Measurements from ENCODE around the gene INPP4B. TPM values are rescaled to one million over a fixed set of nuclear protein-coding genes. Genes with fewer than 3 reads are reported as not detected.

The INPP4B gene
- polyA plus RNA-seq, 3 donors: 8.5 to 9.4 (median 9.0) TPM

DNA sequence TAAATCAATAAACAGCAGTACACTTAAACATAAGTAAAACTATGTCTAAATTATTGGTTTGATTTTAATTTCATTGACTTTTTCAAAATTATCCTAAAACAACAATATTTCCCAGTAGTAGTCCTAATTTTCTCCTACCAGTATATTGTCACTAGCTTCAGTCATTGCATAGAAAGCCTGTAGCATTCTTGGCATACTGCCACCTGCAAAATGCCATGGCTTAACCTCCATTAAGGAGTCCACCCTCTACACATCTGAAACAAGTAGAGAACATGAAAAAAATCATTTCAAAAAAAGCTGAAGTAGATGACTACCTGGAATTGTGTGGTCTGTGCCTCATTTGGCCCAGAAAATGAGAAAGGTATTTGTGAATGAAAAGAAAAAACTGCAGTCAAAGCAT is 348.5 kb downstream of the INPP4B start:
- no peak for DNase-seq (ENCODE audit: low read depth in 3 of 3, low spot score in 2 of 3)

DNA sequence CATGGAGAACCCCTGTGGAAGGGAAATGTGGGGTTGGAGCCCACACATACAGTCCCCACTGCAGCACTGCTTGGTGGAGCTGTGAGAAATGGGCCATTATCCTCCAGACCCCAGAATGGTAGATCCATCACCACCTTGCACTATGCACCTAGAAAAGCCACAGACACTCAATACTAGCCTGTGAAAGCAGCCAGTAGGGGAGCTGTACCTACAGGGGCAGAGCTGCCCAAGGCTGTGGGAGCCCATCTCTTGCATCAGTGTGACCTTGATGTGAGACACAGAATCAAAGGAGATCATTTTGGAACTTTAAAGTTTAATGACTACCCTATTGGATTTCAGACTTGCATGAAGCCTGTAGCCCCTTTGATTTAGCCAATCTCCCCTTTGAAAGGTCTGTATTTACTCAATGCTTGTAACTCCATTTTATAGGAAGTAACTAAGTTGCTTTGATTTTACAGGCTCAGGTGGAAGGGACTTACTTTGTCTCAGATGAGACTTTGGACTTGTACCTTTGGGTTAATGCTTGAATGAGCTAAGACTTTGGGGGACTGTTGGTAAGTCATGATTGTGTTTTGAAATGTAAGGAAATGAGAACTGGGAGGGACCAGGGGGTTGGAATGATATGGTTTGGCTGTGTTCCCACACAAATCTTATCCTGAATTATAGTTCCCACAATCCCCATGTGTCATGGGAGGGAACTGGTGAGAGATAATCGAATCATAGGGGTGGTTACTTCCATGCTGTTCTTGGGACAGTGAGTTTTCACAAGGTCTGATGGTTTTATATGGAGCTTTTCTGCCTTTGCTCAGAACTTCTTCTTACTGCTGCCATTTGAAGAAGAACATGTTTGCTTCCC is 352.6 kb downstream of the INPP4B start:
- no peak for DNase-seq (ENCODE audit: low read depth in 3 of 3, low spot score in 2 of 3)

DNA sequence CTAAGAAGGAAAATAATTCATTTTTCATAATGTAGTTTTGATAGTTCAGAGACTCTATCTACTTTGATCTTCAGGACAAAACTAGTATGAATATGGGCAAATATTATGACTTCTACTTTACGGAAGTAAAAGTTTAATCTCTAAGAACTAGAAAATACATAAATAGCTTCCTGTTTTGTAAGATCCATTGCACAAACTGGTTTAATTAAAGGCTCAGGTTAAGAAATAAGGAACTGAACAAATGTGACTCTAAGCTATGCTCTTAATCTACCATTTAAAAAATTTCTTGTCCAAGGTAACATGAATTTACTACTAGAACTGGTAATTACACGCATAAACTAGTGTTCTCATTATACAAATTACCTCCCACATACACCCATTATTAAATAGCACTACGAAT is 360.6 kb downstream of the INPP4B start:
- DNase-seq (ENCODE audit: low read depth in 3 of 3, low spot score in 2 of 3): no peak

DNA sequence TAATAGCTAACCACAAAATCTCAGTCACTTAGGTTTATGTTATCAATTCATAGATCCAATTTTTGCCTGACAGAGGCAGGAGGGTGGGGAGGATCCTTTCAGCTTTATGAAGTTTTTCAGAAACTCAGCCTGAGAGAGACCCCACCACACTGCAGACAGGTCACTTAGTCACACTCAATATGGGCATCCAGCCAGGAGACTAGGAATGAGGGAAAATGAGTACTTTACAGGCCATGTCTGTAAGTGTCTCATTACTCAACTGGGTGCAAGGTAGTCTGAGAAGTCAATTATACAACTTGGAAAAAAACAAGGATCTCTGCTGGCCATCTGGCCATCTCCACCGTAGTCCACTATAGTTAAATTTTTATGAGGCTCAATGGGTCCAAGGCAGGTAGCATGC is 365.9 kb downstream of the INPP4B start:
- DNase-seq (ENCODE audit: low read depth in 3 of 3, low spot score in 2 of 3): no peak

DNA sequence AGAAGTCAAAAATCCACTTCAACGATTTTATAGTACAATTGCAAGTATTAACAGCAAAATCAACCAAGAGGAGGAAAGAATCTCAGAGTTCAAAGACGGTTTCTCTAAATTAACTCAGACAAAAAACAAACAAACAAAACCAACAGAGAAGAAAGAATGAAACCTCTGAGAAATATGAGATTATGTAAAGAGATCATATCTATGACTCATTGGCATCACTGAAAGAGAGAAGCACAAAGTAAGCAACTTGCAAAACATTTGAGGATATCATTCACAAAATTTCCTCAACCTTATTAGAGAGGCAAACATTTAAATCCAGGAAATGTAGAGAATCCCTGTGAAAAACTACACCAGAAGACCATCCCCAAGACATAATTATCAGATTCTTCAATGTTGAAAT is 370.4 kb downstream of the INPP4B start:
- DNase-seq (ENCODE audit: low read depth in 3 of 3, low spot score in 2 of 3): no peak

DNA sequence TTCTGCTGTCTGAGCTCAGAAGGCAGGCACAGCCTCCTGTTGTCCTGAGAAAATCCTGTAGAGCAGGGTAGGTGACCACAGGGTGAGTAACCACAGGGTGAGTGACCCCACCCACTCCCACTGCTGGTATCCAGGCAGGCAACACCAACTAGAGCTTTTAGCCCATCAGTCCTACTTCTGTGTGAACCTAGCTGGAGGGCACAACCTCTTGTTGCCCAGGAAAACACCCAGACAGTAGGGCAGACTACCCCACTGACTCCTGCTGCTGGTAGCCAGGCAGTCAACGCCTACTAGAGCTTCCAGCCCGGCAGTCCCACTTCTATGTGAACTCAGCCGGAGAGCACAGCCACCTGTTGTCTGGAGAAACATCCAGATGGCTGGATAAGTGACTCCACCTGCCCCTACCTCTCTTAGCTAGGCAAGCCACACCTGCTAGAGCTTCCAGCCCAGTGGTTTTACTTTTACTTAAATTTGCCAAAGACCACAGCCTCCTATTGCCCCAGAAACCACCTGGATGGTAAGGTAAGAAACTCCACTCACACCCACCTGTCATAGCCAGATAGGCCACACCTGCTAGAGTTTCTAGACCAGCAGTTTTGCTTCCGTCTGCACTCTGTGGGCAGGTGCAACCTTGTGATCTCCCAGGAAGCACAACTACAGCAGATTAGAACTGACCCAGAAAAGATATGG is 371.6 kb downstream of the INPP4B start:
- DNase-seq (ENCODE audit: low read depth in 3 of 3, low spot score in 2 of 3): no peak

DNA sequence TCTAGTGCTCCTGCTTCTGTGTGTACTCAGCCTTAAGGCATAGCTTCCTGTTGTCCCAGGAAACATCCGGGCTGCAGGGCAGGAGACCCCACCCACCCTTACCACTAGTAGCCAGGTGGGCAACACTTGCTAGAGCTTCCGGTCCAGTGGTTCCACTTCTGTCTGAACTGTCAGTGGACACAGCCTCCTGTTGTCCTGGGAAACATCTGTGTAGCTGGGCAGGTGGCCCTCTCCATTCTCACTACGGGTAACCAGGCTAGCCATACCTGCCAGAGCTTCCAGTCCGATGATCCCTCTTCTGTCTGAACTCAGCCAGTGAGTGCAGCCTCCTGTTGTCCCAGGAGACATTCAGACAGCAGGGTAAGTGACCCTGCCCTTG is 372.2 kb downstream of the INPP4B start:
- no peak for DNase-seq (ENCODE audit: low read depth in 3 of 3, low spot score in 2 of 3)

DNA sequence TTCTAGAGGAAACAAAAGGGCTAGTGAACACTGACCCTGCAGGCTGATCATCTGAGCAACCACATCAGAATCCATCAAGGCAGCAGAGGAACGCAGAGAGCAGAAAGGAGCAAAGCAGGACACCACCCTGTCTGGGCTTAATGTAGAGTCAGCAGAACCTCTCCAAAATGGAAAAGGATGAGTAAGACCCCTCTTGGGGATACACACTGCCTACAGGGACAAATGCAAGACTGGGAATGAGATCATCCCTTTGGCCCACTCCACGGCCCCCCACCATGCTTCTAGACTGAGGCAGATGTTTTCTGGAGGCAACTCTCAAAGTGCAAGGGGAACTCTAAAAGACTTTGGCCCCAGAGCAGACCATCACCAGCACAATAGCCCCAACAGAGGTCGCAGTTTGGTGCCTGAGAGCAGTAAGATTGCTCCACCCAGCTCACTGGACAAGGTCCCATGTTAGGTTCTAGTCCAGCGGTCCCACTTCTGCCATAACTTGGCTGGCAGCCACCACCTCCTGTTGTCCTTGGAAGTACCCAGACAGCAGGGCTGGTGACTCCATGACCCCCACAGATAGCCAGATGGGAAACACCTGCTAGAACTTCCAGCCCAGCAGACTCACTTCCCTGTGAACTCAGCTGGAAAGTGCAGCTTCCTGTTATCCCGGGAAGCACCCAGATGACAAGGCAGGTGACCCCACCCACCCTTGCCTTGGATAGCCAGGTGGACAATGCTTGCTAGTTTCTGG is 372.7 kb downstream of the INPP4B start:
- DNase-seq (ENCODE audit: low read depth in 3 of 3, low spot score in 2 of 3): no peak

DNA sequence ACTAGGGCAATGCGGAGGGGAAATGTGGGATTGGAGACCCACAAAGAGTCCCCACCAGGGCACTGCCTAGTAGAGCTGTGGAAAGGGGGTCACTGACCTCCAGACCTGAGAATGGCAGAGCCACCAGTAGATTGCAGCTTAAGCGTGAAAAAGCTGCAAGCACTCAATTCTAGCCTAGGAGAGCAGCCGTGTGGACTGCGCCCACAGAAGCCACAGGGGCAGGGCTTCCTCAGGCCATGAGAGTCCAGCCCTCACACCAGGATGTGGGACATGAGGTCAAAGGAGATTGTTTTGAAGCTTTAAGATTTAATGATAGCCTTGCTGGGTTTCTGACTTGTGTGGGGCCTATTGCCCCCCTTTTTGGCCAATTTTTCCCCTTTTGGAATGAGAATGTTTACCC is 379.0 kb downstream of the INPP4B start:
- no peak for DNase-seq (ENCODE audit: low read depth in 3 of 3, low spot score in 2 of 3)

DNA sequence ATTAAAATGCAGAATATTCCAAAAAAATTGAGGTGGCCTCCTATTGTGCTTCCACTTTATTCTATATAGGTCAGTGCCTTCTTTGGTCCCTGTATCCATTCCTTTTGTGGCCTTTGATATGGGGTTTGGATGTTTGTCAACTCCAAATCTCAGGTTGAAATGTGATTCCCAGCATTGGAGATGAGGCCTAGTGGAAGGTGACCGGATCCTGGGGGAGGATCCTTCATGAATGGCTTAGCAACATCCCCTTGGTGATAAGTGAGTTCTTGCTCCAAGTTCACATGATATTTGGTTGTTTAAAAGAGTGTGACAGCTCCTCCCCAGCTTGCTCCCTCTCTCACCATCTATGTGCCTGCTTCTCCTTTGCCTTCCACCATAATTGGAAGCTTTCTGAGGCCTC is 380.6 kb downstream of the INPP4B start:
- DNase-seq (ENCODE audit: low read depth in 3 of 3, low spot score in 2 of 3): no peak

DNA sequence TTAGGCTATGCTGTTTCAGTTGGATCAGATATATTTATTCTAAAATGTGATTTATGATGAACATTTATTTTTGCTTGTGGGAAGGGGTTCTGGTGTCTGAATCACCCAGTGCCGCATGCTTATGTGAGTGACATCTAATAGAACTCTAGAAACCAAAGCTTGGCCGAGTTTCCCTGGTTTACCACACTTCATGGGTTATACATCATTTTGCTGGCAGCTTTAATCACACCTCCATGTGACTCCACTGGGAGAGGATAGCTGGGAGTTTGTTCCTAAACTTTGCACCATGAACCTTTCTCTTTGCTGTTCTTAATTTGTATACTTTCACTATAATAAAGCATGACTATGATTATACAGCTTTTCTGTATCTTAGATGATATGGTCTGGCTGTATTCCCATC is 382.9 kb downstream of the INPP4B start:
- DNase-seq (ENCODE audit: low read depth in 3 of 3, low spot score in 2 of 3): no peak

DNA sequence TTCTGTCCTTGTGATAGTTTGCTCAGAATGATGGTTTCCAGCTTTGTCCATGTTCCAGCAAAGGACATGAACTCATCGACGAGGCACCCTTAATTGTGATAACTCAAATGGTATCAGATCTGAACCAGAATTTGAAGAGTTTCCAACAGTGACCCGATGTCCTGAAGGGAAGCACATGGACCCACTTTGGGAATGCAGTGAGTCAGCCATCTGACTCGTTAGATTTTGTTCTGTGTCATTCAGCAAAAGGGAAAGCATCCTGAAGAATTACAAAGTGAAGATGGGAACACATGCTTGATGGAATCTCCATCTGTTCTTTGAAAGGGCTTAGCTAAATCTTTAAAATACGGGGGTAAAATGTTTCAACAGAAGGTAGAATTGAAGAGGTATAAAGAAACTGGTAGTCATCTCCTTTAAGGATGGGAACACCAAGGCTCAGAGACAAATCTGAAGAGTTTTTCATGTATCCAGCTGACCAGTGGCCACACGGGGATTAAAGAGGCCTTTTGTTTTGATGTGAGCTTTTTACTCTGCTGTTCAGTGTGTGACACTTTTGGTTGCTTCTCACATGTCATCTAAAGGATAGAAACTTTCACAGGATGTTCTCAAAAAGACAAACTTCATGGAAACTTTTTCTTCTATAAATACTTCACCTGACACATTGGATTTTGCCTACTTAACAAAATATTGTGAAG is 393.8 kb downstream of the INPP4B start:
- no peak for DNase-seq (ENCODE audit: low read depth in 3 of 3, low spot score in 2 of 3)

DNA sequence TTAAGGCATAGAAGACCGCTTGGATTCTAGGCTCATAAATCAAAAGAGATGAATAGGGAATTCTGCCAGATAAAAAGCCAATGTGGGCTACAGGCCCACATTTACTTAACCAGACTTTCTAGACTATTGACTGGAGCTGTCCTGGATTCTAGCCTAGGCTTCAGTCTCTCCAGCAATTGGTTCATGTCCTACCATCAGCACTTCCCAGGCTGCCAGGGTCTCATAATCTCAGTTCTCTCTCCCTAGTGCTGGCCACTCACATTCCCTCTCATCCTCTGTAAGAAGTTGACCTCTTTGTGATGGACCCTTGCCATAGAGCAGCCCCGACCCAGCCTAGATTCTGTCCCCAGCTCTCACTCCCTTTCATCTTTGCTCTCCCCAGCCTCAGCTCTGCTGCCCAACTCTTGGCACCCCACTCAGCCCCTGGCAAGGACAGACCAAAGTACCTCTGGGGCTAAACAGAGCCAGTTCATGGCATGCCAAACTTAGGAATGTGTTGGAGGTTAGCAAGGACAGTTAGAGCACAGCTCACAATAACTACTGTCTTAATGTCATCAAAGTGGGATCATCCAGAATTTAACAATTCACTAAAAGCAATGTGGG is 396.2 kb downstream of the INPP4B start:
- no peak for DNase-seq (ENCODE audit: low read depth in 3 of 3, low spot score in 2 of 3)

DNA sequence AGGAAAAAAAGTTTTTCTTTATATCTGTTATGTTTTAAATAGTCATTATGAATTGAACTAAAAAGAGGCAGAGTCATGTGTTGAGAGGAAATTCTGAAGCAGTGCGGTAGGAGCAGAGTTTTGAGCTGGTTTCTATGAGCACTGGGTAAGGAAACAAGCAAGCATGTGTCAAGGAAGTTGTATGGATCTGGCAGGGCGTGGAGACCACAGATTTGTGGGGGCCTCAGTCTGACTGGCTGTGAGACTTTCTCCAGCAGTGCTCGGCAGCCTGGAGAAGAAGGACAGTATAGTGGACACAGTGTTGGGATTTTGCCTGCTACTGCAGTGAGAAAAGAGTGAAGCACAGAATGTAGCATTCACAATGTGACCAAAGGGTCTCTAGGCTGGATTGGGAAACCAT is 399.1 kb downstream of the INPP4B start:
- DNase-seq (ENCODE audit: low read depth in 3 of 3, low spot score in 2 of 3): no peak

DNA sequence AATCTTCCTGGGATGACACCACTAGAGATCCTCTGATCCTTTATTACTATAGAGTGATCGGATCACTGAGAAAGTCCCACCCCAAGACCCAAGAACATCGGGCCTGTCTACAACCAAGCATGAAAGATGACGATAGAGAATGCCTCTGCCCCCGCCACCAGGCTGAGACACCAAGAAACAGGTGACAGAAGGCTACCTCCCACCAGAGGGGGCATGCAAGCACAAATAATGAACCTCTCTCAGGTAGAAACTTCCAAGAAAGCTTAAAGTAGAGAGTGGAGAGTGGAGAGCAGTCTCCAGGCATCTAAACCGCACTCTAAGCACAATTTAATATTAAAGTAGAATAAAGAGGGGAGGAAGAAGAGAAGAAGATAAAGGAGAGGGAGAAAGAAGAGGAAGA is 402.6 kb downstream of the INPP4B start:
- DNase-seq (ENCODE audit: low read depth in 3 of 3, low spot score in 2 of 3): no peak

DNA sequence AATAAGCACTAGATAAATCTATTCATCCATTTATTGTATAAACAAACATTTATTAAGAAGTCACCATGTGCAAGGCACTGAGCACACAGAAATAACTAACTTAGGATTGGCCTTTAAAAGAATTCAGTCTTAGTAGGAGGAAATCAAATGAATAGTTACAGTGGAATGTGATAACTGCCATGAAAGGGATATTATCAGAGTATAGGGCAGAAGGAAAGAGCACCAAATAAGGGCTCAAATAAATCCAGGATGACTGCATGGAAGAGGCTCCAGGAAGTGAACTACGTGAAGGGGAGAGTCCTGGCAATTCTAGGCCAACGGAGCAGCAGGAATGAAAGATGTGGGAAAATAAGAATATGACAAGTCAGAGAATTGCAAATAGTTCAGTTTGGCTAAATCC is 406.0 kb downstream of the INPP4B start:
- DNase-seq (ENCODE audit: low read depth in 3 of 3, low spot score in 2 of 3): no peak

DNA sequence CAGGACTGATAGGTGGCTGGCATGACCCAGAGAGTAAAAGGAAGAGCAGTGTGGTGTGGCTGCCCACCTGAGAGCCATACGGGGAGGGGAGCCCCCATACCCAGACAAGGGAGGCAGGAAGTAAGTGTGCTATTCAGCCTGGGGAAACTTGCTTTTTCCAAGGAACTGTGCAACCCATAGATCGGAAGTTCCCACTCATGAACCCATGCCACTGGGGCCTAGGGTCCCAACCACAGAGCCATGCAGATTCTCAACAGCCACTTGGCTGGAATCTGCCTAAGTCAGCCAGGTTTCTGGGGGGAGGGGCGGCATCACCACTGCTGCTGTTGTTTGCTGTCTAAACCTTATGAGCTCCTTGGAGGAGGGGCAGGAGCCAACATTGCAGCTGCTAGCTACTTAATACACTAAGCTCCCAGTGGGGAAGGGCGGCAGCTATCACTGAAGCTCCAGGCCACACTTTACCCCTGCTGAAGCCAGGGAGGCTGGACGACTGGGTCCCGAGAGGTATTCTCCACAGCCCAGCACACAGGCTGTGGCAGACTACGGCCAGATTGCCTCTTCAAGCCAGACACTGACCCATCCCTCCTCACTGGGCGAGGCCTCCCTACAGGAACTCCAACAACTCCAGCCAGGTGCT is 410.4 kb downstream of the INPP4B start:
- no peak for DNase-seq (ENCODE audit: low read depth in 3 of 3, low spot score in 2 of 3)

DNA sequence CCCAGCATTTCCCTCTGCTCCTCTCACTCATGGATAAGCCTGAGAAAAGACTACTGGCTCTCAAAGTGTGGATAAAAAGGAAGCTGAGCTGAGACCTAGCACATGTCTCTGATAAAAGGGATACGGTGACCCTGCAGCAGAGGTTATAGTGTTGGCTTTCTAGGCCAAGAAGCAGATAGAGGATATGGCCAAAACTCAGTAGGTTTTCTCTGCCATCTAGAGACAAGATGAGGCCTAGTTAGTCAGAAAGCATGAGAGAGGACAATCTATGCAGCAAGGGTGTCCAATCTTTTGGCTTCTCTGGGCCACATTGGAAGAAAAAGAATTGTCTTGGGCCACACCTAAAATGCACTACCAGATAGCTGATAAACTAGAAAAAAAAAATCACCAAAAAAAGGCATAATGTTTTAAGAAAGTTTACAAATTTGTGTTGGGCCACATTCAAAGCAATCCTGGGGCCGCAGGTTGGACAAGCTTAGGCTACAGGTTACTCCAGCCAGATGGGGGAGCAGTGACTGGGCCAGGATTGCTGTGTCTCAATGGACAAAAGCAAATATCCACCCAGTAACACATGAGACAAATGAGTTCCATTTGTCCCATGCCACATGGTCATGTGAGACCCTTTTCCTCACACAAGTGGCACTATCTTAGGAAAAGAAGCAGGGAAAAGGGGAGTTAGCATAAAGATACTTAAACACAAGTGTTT is 411.4 kb downstream of the INPP4B start:
- no peak for DNase-seq (ENCODE audit: low read depth in 3 of 3, low spot score in 2 of 3)

DNA sequence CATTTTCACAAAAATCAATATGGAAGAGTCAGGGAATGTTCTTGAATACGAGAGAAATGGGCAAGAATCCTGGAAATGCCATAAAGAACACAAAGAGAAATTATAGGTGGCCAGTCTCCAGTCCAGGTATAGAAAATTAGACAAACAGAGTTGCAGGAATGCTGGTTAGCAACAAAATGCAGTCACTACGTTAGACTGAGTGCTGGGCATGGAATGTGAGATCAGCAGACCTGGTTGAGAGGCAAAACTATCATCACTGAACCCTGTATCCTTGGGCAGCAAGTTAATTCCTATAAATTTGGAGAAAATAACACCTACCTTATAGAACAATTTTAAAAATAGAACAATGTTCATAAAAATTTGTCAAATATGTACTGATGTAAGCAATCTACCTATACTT is 417.4 kb downstream of the INPP4B start:
- no peak for DNase-seq (ENCODE audit: low read depth in 3 of 3, low spot score in 2 of 3)

DNA sequence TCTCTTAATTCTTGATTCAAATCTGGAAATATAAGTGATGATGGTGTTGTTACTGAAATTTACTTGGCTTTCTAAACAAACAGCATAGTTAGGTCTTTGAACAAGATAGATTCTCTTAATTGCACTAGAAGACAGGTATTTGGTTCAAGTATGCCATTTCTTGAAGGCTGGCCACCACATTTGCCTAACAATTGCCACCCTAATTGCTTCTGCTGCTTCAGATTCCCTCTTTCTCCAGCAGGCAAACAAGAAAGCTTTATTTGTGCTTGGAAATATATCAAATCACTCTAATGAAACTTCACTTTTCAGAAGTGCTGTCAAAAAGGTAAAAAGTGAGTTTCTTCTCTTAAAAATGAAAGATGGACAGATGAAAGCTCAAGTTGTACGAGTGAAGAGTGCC is 418.6 kb downstream of the INPP4B start:
- no peak for DNase-seq (ENCODE audit: low read depth in 3 of 3, low spot score in 2 of 3)

Data from right renal cortex interstitium (tissue), 3 donors.